Transverse colon (tissue), 4 donors: Measurements from ENCODE around the gene NCEH1. TPM values are rescaled to one million over a fixed set of nuclear protein-coding genes. Genes with fewer than 3 reads are reported as not detected.

Experiments
- DNase-seq: peaks from one replicate; pipeline ENCODE4 v3.0.0-alpha.2; 2019
- H3K27ac ChIP-seq, 4 donors: fragments of 200-600 bp; sonication (generic); 2 replicates each; pipeline ENCODE4 v1.5.1; 2016 to 2018; ENCODE audit warnings: inconsistent platforms in 4 of 4
- H3K27me3 ChIP-seq: fragments of 200-600 bp; sonication (generic); 2 replicates; pipeline ENCODE4 v1.5.1; 2017; ENCODE audit warnings: inconsistent platforms
- H3K36me3 ChIP-seq, 4 donors: fragments of 200-600 bp; sonication (generic); 2 replicates each; pipeline ENCODE4 v1.5.1; 2017 to 2019; ENCODE audit warnings: inconsistent platforms in 4 of 4
- H3K4me1 ChIP-seq, 4 donors: fragments of 200-600 bp; sonication (generic); 2 replicates each; pipeline ENCODE4 v1.5.1; 2017 to 2020; ENCODE audit warnings: inconsistent platforms in 4 of 4
- H3K4me3 ChIP-seq, 4 donors: fragments of 200-600 bp; sonication (generic); 1 replicate in 1 of 4; 2 replicates in 3 of 4; pipeline versions ENCODE4 v1.5.1 to v1.6.1; 2017 to 2019; ENCODE audit warnings: inconsistent platforms in 4 of 4
- H3K9me3 ChIP-seq, 2 donors: fragments of 200-600 bp; sonication (generic); 2 replicates each; pipeline ENCODE4 v1.5.1; 2017 to 2019; ENCODE audit warnings: inconsistent platforms in 2 of 2
- EP300 ChIP-seq: sonication (generic); formaldehyde crosslinking; IDR thresholded peaks from one replicate; pipeline ENCODE4 v1.6.1; 2017; ENCODE audit warnings: antibody characterized with exemption, low read depth
- POLR2A ChIP-seq: fragments of 450-650 bp; IDR thresholded peaks from one replicate; pipeline ENCODE4 v1.6.1; 2016; ENCODE audit warnings: antibody characterized with exemption, mild to moderate bottlenecking, moderate library complexity
- POLR2AphosphoS5 ChIP-seq, 3 donors: sonication (generic); formaldehyde crosslinking; IDR thresholded peaks; one replicate each; pipeline ENCODE4 v1.6.1; 2016; ENCODE audit warnings: antibody characterized with exemption in 3 of 3
- WGBS, 2 donors: methylation state at CpG; one replicate each; pipeline ENCODE4 v1.1.5; 2018; ENCODE audit warnings: low coverage in 1 of 2; 5-methylcytosine and 5-hydroxymethylcytosine counted together
- in situ Hi-C, 4 donors: fragments of 200-750 bp; cut with MboI; loops; one replicate each; pipeline versions ENCODE4 v1.15.0 to v1.15.1; 2017; ENCODE audit warnings: low sequenced_read_pairs in 3 of 4, low pct_ligation_motif_present in 1 of 4, low pct_unique_long_range_greater_than_20kb in 1 of 4
- intact Hi-C: fragments of 100-400 bp; cut with DNase I; formaldehyde crosslinking; loops from one replicate; pipeline ENCODE4 v1.15.1; 2023; ENCODE audit warnings: low total_unique reads
- total RNA-seq, 4 donors: library from RNA; depleted of rRNA; stranded (reverse); fragments of >200 nt; gene quantifications; one replicate each; pipeline ENCODE4 v1.1.0, GENCODE V29; 2016
- TF ChIP-seq, protein P1 (sequence below), 5 experiments: fragments of 200-600 bp in 3 of 5; fragments of 450-650 bp in 2 of 5; sonication (generic) in 3 of 5; IDR thresholded peaks; 1 replicate in 2 of 5; 2 replicates in 3 of 5; pipeline ENCODE4 v1.5.1; 2016 to 2017; ENCODE audit warnings: antibody characterized with exemption in 5 of 5, inconsistent platforms in 3 of 5, mild to moderate bottlenecking in 2 of 5, moderate library complexity in 1 of 5

The NCEH1 gene
- total RNA-seq, 4 donors from 2014 or later: 2.4 to 88.3 (median 29.3) TPM

GRCh38 chr3:172647823-172648222, 63.0 kb downstream of the NCEH1 start:
- intact Hi-C loops: no loop called here
- TF ChIP-seq EP300: no peak
- TF ChIP-seq POLR2AphosphoS5 (IDR thresholded peaks at IDR 0.05): no peak
- TF ChIP-seq POLR2A: no peak
- TF ChIP-seq, protein P1, sequence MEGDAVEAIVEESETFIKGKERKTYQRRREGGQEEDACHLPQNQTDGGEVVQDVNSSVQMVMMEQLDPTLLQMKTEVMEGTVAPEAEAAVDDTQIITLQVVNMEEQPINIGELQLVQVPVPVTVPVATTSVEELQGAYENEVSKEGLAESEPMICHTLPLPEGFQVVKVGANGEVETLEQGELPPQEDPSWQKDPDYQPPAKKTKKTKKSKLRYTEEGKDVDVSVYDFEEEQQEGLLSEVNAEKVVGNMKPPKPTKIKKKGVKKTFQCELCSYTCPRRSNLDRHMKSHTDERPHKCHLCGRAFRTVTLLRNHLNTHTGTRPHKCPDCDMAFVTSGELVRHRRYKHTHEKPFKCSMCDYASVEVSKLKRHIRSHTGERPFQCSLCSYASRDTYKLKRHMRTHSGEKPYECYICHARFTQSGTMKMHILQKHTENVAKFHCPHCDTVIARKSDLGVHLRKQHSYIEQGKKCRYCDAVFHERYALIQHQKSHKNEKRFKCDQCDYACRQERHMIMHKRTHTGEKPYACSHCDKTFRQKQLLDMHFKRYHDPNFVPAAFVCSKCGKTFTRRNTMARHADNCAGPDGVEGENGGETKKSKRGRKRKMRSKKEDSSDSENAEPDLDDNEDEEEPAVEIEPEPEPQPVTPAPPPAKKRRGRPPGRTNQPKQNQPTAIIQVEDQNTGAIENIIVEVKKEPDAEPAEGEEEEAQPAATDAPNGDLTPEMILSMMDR (IDR thresholded peaks at IDR 0.05): no peak
- 76% methylated on average over 14 of the region's 14 CpGs; no CpG with 5 or more reads in 1 of the 2 donors for WGBS, 2 donors
- no peak for DNase-seq
- H3K27me3 ChIP-seq: no peaks in the 10 kb centered on the region
- no peak overlapping the region for H3K4me3 ChIP-seq
- H3K36me3 ChIP-seq: peaks cover 0 to 3% (median 0%) of the 10 kb centered on the region in 4 donors
- no peak overlapping the region for H3K27ac ChIP-seq
- in situ Hi-C loops: no loop called here
- peaks cover 0 to 19% (median 0%) of the 10 kb centered on the region in 4 donors for H3K4me1 ChIP-seq
- H3K9me3 ChIP-seq: no peaks in the 10 kb centered on the region

- Histone ChIP-seq H3K27me3 (no peaks in the 10 kb centered on the region), H3K4me1 (peaks cover 0 to 19% (median 0%) of the 10 kb centered on the region in 4 donors), H3K4me3 (no peak overlapping the region), H3K27ac (no peak overlapping the region), H3K36me3 (peaks cover 0 to 3% (median 0%) of the 10 kb centered on the region in 4 donors), H3K9me3 (no peaks in the 10 kb centered on the region)
- no peak for TF ChIP-seq POLR2A
- TF ChIP-seq EP300: no peak
- TF ChIP-seq, protein P1 (IDR thresholded peaks at IDR 0.05): no peak
- TF ChIP-seq POLR2AphosphoS5 (IDR thresholded peaks at IDR 0.05): no peak
- WGBS, 2 donors: 53 to 73% methylated on average over 3 of the region's 3 CpGs
- intact Hi-C loops: no loop called here
- in situ Hi-C loops: no loop called here
- DNase-seq: no peak
These were observed 63.8 kb downstream of the NCEH1 start for GRCh38 chr3:172647080-172647479.

- DNase-seq: no peak
- H3K27ac ChIP-seq: no peak overlapping the region
- in situ Hi-C loops: no loop called here
These were observed 64.3 kb downstream of the NCEH1 start for GRCh38 chr3:172646439-172647015.

DNA sequence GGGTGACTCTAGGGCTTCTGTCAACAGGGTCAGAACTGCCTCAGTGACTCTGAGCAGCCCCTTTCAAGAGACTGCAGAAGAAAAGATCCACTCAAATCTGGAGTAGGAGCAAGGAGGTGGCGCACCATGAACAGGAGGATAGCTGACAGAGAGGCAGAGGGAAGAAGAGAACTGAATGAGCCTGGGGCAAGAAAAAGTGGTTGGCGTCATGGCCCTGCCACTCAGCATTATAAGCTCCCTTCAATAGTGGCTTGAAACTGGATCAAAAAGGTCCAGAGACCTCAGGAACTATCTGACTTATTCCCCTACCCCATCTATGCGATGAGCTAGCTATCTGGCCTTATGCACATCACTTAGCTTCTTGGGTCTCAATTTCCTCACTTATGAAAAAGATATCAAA, 66.6 kb downstream of the NCEH1 start:
- Histone ChIP-seq H3K4me1 (peaks cover 0 to 13% (median 0%) of the 10 kb centered on the region in 4 donors), H3K27me3 (no peaks in the 10 kb centered on the region), H3K4me3 (no peak overlapping the region), H3K9me3 (no peaks in the 10 kb centered on the region), H3K27ac (no peak overlapping the region), H3K36me3 (peaks cover 0 to 3% (median 0%) of the 10 kb centered on the region in 4 donors)
- in situ Hi-C loops (no loop called here), intact Hi-C loops (no loop called here)
- TF ChIP-seq POLR2A (no peak), EP300 (no peak), POLR2AphosphoS5 (IDR thresholded peaks at IDR 0.05) (no peak)
- TF ChIP-seq, protein P1 (IDR thresholded peaks at IDR 0.05): no peak
- WGBS, 2 donors: 95 to 100% methylated on average over 1 to 3 of the region's 3 CpGs
- no peak for DNase-seq

More at GRCh38 chr3:172646439-172647015, 64.3 kb downstream of the NCEH1 start:
- Histone ChIP-seq H3K9me3 (no peaks in the 10 kb centered on the region), H3K27me3 (no peaks in the 10 kb centered on the region), H3K4me1 (peaks cover 0 to 19% (median 0%) of the 10 kb centered on the region in 4 donors), H3K36me3 (peaks cover 0 to 3% (median 0%) of the 10 kb centered on the region in 4 donors), H3K4me3 (no peak overlapping the region)
- intact Hi-C loops: no loop called here
- TF ChIP-seq POLR2A (no peak), POLR2AphosphoS5 (IDR thresholded peaks at IDR 0.05) (no peak), EP300 (no peak)
- TF ChIP-seq, protein P1 (IDR thresholded peaks at IDR 0.05): no peak
- 68 to 77% methylated on average over 4 to 5 of the region's 5 CpGs for WGBS, 2 donors
